ENCODE data around the gene BST1.

The BST1 gene

GRCh38 chr4:15779306-15779705 lies 76.4 kb downstream of the BST1 start:
- DNase-seq (ENCODE audit: low spot score), result no peak

DNA sequence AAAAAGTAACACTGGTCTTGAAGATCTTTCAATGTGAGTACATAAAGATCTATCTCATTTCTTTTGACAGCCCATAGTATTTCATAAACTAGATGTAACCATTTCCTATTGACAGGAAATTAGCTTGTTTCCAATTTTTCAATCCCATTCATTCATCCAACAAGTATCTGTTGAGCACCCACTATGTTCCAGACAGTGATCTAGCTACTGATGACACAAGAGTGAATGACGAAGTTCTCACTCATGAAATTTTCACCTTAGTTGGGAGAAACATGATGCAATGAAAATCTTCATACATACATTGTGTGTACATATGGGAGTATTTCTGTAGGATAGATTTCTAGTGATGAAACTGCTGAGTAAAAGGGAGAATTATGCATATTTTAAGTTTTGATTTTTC lies 76.9 kb downstream of the BST1 start:
- no peak for DNase-seq (ENCODE audit: low spot score)

DNA sequence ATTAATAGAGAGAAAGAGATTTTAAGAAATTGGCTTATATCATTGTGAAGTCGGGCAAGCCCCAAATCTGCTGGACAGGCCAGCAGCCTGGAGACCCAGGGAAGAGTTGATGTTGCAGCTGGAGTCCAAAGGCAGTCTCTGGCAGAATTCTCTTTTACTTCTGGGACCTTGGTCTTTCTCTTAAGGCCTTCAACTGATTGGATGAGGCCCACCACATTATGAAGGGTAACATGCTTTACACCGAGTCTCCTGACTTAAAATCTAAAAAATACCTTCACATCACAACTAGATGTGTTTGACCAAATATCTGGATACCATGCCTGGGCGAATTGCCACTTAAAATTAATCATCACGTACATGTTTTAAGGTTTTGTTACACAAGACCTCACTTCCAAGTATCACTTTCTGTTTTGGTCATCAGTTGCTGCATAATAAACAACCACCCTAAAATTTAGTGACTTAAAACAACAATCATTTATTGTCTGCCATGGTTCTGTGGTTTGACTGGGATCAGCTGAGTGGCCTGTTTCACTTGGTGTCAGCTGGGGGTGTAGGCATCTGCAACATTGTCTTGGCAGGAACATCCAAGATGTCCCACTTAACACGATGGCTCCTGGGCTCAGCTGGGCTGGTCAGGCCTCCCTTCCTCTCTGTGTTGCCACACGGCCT lies 78.7 kb downstream of the BST1 start:
- DNase-seq (ENCODE audit: low spot score), result no peak
